HG02571 (cell line): ENCODE measurements around the gene FANCI.
"Not testable (repeated sequence)": the region's sequence is repeated elsewhere in the genome, so short reads cannot be mapped to it uniquely, and the experiment has no call there.

Experiments
- ATAC-seq: cut with Tn5 transposase; IDR thresholded peaks from one replicate; pipeline ENCODE4 v1.9.1; 2021; ENCODE audit warnings: mild to moderate bottlenecking, moderate library complexity; ENCODE audit not compliant: unreplicated experiment

Gene FANCI

GRCh38 chr15:89221543-89221942 is 22.2 kb upstream of the FANCI start, which contains the start of gene RLBP1:
RLBP1 (minus strand) TSS chr15:89221579; CDS start chr15:89218975, 2,604 bp downstream.
- no peak for ATAC-seq

- no peak for ATAC-seq
Measured at GRCh38 chr15:89225588-89225987, 18.2 kb upstream of the FANCI start.

GRCh38 chr15:89226359-89227221 is 17.2 kb upstream of the FANCI start:
- ATAC-seq, result no peak

GRCh38 chr15:89227425-89227824 is 16.4 kb upstream of the FANCI start:
- no peak for ATAC-seq

GRCh38 chr15:89230277-89230676 is 13.5 kb upstream of the FANCI start:
- ATAC-seq, result no peak

- ATAC-seq, result no peak
Measured at GRCh38 chr15:89231832-89232231, 11.9 kb upstream of the FANCI start.

- ATAC-seq, result not testable (repeated sequence)
Measured at GRCh38 chr15:89239883-89240810, 3.6 kb upstream of the FANCI start.

- no peak for ATAC-seq
Measured at GRCh38 chr15:89243046-89243690, 611 bp upstream of the FANCI start.

GRCh38 chr15:89244574-89244903 is 760 bp downstream of the FANCI start:
- ATAC-seq, result peak; percentile 15

- ATAC-seq, result no peak
Measured at GRCh38 chr15:89247446-89247845, 3.7 kb downstream of the FANCI start.

GRCh38 chr15:89248584-89248983 is 4.8 kb downstream of the FANCI start:
- no peak for ATAC-seq

- ATAC-seq, result not testable (repeated sequence)
Measured at GRCh38 chr15:89250142-89250541, 6.4 kb downstream of the FANCI start.

- ATAC-seq, result not testable (repeated sequence)
Measured at GRCh38 chr15:89277281-89277680, 33.5 kb downstream of the FANCI start.

GRCh38 chr15:89278307-89278706 is 34.5 kb downstream of the FANCI start:
- ATAC-seq, result no peak

GRCh38 chr15:89282631-89283030 is 38.9 kb downstream of the FANCI start:
- ATAC-seq, result no peak

GRCh38 chr15:89283201-89283600 is 39.4 kb downstream of the FANCI start:
- ATAC-seq, result no peak

GRCh38 chr15:89291934-89292438 is 48.2 kb downstream of the FANCI start:
- ATAC-seq, result no peak

GRCh38 chr15:89293012-89293411 is 49.2 kb downstream of the FANCI start:
- ATAC-seq, result no peak

- no peak for ATAC-seq
Measured at GRCh38 chr15:89299896-89300295, 56.1 kb downstream of the FANCI start.

GRCh38 chr15:89301304-89302089 is 57.7 kb downstream of the FANCI start:
- no peak for ATAC-seq
